Body of pancreas (tissue), 4 donors: Measurements from ENCODE around the gene ABCG2.

Experiments
- POLR2A ChIP-seq, 3 donors: fragments of 450-650 bp; IDR thresholded peaks; one replicate each; pipeline ENCODE4 v1.6.1; 2016; ENCODE audit warnings: antibody characterized with exemption in 3 of 3, mild to moderate bottlenecking in 2 of 3
- TF ChIP-seq, protein P1 (sequence below), 7 experiments: fragments of 450-650 bp in 4 of 7; fragments of 200-600 bp in 3 of 7; sonication (generic) in 3 of 7; IDR thresholded peaks; one replicate each; pipeline ENCODE4 v1.5.1; 2016 to 2019; ENCODE audit warnings: antibody characterized with exemption in 7 of 7

DNA sequence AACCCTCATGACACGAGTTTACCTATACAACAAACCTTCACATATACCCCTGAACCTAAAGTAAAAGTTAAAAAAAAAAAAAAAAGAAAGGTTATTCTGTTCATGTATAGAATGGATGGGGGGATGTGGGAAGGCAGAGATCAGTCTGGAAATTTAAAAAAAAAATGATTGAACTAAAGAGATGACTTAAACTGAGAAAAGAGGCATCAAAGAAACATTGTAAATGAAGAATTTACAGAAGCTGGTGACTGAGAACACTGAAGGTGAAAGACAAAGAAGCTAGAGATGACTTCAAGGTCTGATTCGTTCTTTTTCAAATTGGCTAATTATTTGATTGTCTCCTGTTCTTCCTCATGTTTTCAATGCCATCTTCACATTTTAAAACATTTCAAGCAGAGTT, 12.8 kb upstream of the ABCG2 start:
- TF ChIP-seq POLR2A (IDR thresholded peaks at IDR 0.05): no peak
- TF ChIP-seq, protein P1, sequence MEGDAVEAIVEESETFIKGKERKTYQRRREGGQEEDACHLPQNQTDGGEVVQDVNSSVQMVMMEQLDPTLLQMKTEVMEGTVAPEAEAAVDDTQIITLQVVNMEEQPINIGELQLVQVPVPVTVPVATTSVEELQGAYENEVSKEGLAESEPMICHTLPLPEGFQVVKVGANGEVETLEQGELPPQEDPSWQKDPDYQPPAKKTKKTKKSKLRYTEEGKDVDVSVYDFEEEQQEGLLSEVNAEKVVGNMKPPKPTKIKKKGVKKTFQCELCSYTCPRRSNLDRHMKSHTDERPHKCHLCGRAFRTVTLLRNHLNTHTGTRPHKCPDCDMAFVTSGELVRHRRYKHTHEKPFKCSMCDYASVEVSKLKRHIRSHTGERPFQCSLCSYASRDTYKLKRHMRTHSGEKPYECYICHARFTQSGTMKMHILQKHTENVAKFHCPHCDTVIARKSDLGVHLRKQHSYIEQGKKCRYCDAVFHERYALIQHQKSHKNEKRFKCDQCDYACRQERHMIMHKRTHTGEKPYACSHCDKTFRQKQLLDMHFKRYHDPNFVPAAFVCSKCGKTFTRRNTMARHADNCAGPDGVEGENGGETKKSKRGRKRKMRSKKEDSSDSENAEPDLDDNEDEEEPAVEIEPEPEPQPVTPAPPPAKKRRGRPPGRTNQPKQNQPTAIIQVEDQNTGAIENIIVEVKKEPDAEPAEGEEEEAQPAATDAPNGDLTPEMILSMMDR (IDR thresholded peaks at IDR 0.05): no peak
